ENCODE data around the gene UBE4B. TPM values are rescaled to one million over a fixed set of nuclear protein-coding genes. Genes with fewer than 3 reads are reported as not detected.
A peak's percentile ranks its signal among the peaks of the same experiment; 100 is the strongest.

UBE4B gene
- total and polyA plus RNA-seq, 2 of the 13 experiments (the other 11 are each of a cell fraction or from before 2014, with no cell fraction given) = 15.2 to 24.8 TPM

- TF ChIP-seq, protein P1, sequence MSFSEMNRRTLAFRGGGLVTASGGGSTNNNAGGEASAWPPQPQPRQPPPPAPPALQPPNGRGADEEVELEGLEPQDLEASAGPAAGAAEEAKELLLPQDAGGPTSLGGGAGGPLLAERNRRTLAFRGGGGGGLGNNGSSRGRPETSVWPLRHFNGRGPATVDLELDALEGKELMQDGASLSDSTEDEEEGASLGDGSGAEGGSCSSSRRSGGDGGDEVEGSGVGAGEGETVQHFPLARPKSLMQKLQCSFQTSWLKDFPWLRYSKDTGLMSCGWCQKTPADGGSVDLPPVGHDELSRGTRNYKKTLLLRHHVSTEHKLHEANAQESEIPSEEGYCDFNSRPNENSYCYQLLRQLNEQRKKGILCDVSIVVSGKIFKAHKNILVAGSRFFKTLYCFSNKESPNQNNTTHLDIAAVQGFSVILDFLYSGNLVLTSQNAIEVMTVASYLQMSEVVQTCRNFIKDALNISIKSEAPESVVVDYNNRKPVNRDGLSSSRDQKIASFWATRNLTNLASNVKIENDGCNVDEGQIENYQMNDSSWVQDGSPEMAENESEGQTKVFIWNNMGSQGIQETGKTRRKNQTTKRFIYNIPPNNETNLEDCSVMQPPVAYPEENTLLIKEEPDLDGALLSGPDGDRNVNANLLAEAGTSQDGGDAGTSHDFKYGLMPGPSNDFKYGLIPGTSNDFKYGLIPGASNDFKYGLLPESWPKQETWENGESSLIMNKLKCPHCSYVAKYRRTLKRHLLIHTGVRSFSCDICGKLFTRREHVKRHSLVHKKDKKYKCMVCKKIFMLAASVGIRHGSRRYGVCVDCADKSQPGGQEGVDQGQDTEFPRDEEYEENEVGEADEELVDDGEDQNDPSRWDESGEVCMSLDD (CRISPR knock-in tag; IDR thresholded peaks at IDR 0.05; ENCODE audit: borderline replicate concordance) = no peak
- TF ChIP-seq FOXK2 (IDR thresholded peaks at IDR 0.05) (peak; percentile 54), SAP130 (CRISPR knock-in tag; IDR thresholded peaks at IDR 0.05; ENCODE audit: low read depth) (peak; percentile 75), HOXA7 (CRISPR knock-in tag; IDR thresholded peaks at IDR 0.05) (no peak), CENPT (CRISPR knock-in tag; IDR thresholded peaks at IDR 0.05; ENCODE audit: low read depth) (no peak), KAT2B (IDR thresholded peaks at IDR 0.05; ENCODE audit: borderline replicate concordance, low read depth, low read length) (no peak), ZSCAN22 (CRISPR knock-in tag; IDR thresholded peaks at IDR 0.05) (no peak), NR3C1 (CRISPR knock-in tag; IDR thresholded peaks at IDR 0.05) (no peak), ZNF567 (CRISPR knock-in tag; IDR thresholded peaks at IDR 0.05; ENCODE audit: borderline replicate concordance) (no peak; the same call in 1 of the 2 replicates), NCOA2 (CRISPR knock-in tag; IDR thresholded peaks at IDR 0.05) (no peak), ARNT2 (CRISPR knock-in tag; IDR thresholded peaks at IDR 0.05; ENCODE audit: low read depth) (peak; percentile 32; the same call in 1 of the 2 replicates), FOXO1 (CRISPR knock-in tag; IDR thresholded peaks at IDR 0.05) (peak; percentile 14; the same call in 1 of the 2 replicates), SOX13 (IDR thresholded peaks at IDR 0.05) (no peak), SOX13 (CRISPR knock-in tag; conservative IDR thresholded peaks at IDR 0.05 in 1 of 2, IDR thresholded peaks at IDR 0.05 in 1 of 2) (peak in 1 of 2 experiments; percentile 14; a peak in 1 of 4 replicates), HMGXB4 (CRISPR knock-in tag; IDR thresholded peaks at IDR 0.05; ENCODE audit: borderline replicate concordance in 1 of 2, low read depth in 1 of 2) (peak; percentile 85 to 90), SALL2 (CRISPR knock-in tag; IDR thresholded peaks at IDR 0.05) (no peak)
- TF ChIP-seq, protein P2, sequence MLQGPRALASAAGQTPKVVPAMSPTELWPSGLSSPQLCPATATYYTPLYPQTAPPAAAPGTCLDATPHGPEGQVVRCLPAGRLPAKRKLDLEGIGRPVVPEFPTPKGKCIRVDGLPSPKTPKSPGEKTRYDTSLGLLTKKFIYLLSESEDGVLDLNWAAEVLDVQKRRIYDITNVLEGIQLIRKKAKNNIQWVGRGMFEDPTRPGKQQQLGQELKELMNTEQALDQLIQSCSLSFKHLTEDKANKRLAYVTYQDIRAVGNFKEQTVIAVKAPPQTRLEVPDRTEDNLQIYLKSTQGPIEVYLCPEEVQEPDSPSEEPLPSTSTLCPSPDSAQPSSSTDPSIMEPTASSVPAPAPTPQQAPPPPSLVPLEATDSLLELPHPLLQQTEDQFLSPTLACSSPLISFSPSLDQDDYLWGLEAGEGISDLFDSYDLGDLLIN (CRISPR knock-in tag; IDR thresholded peaks at IDR 0.05; ENCODE audit: borderline replicate concordance) = no peak
- TF ChIP-seq, protein P3, sequence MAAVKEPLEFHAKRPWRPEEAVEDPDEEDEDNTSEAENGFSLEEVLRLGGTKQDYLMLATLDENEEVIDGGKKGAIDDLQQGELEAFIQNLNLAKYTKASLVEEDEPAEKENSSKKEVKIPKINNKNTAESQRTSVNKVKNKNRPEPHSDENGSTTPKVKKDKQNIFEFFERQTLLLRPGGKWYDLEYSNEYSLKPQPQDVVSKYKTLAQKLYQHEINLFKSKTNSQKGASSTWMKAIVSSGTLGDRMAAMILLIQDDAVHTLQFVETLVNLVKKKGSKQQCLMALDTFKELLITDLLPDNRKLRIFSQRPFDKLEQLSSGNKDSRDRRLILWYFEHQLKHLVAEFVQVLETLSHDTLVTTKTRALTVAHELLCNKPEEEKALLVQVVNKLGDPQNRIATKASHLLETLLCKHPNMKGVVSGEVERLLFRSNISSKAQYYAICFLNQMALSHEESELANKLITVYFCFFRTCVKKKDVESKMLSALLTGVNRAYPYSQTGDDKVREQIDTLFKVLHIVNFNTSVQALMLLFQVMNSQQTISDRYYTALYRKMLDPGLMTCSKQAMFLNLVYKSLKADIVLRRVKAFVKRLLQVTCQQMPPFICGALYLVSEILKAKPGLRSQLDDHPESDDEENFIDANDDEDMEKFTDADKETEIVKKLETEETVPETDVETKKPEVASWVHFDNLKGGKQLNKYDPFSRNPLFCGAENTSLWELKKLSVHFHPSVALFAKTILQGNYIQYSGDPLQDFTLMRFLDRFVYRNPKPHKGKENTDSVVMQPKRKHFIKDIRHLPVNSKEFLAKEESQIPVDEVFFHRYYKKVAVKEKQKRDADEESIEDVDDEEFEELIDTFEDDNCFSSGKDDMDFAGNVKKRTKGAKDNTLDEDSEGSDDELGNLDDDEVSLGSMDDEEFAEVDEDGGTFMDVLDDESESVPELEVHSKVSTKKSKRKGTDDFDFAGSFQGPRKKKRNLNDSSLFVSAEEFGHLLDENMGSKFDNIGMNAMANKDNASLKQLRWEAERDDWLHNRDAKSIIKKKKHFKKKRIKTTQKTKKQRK (IDR thresholded peaks at IDR 0.05; ENCODE audit: low read length) = no peak
- TF ChIP-seq, protein P4, sequence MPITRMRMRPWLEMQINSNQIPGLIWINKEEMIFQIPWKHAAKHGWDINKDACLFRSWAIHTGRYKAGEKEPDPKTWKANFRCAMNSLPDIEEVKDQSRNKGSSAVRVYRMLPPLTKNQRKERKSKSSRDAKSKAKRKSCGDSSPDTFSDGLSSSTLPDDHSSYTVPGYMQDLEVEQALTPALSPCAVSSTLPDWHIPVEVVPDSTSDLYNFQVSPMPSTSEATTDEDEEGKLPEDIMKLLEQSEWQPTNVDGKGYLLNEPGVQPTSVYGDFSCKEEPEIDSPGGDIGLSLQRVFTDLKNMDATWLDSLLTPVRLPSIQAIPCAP (CRISPR knock-in tag; IDR thresholded peaks at IDR 0.05; ENCODE audit: low read depth) = no peak
Observed at GRCh38 chr1:10032590-10033358, at the start of gene UBE4B (continued).

Measured in HepG2 (cell line).